Nephron progenitor cell (in vitro differentiated cells): Measurements from ENCODE around the gene KIFC1.
A peak's percentile ranks its signal among the peaks of the same experiment; 100 is the strongest.

Experiments used
- DNase-seq: peaks from one replicate; pipeline ENCODE4 v3.0.0; 2021
- H3K27ac Mint-ChIP-seq: 2 replicates; pipeline ENCODE4 v1.8.0; 2021; ENCODE audit warnings: mild to moderate bottlenecking, moderate library complexity, mixed read lengths
- H3K27me3 Mint-ChIP-seq: 2 replicates; pipeline ENCODE4 v1.8.0; 2021; ENCODE audit warnings: mild to moderate bottlenecking, low read depth, mixed read lengths; ENCODE audit not compliant: poor library complexity
- H3K36me3 Mint-ChIP-seq: 2 replicates; pipeline ENCODE4 v1.8.0; 2021; ENCODE audit warnings: low read depth, mixed read lengths
- H3K4me1 Mint-ChIP-seq: 2 replicates; pipeline ENCODE4 v1.8.0; 2021; ENCODE audit warnings: mixed read lengths
- H3K4me3 Mint-ChIP-seq: 2 replicates; pipeline ENCODE4 v1.8.0; 2021; ENCODE audit warnings: mild to moderate bottlenecking, moderate library complexity, mixed read lengths
- H3K9me3 Mint-ChIP-seq: 2 replicates; pipeline ENCODE4 v1.8.0; 2021; ENCODE audit warnings: mild to moderate bottlenecking, moderate library complexity, mixed read lengths
- CTCF ChIP-seq: fragments of 200-600 bp; sonication (generic); IDR thresholded peaks from 2 replicates; pipeline ENCODE4 v1.5.0; 2021; ENCODE audit warnings: antibody characterized with exemption

The KIFC1 gene

GRCh38 chr6:33406126-33406525 is 14.5 kb downstream of the KIFC1 start:
- no peak overlapping the region for H3K27ac Mint-ChIP-seq
- no peak for TF ChIP-seq CTCF
- peaks cover 15% of the 10 kb centered on the region for H3K4me1 Mint-ChIP-seq
- no peak for DNase-seq
- peaks cover 35% of the 10 kb centered on the region for H3K36me3 Mint-ChIP-seq
- no peak overlapping the region for H3K4me3 Mint-ChIP-seq
- H3K9me3 Mint-ChIP-seq, result no peaks in the 10 kb centered on the region
- H3K27me3 Mint-ChIP-seq, result peaks cover 3% of the 10 kb centered on the region

GRCh38 chr6:33407132-33407718 is 15.6 kb downstream of the KIFC1 start:
- peak; percentile 23 for TF ChIP-seq CTCF
- Mint-ChIP-seq H3K4me1 (peaks cover 23% of the 10 kb centered on the region), H3K9me3 (no peaks in the 10 kb centered on the region), H3K36me3 (peaks cover 35% of the 10 kb centered on the region), H3K27me3 (peaks cover 3% of the 10 kb centered on the region), H3K4me3 (no peak overlapping the region), H3K27ac (no peak overlapping the region)
- DNase-seq, result no peak

- Mint-ChIP-seq H3K4me3 (peak overlapping the region; percentile 94), H3K4me1 (peaks cover 48% of the 10 kb centered on the region), H3K9me3 (no peaks in the 10 kb centered on the region), H3K36me3 (peaks cover 24% of the 10 kb centered on the region), H3K27ac (peak overlapping the region; percentile 99), H3K27me3 (peaks cover 3% of the 10 kb centered on the region)
- no peak for TF ChIP-seq CTCF
- peak; percentile 96 for DNase-seq
These were observed 18.6 kb downstream of the KIFC1 start for GRCh38 chr6:33410050-33410710.

- H3K9me3 Mint-ChIP-seq, result no peaks in the 10 kb centered on the region
- peak; percentile 71 for DNase-seq
These were observed 19.3 kb downstream of the KIFC1 start, which contains the start of gene PHF1 for GRCh38 chr6:33410711-33411631. Gene PHF1, plus strand, starts transcription at chr6:33411014. Its CDS starts 1,250 bp downstream, at chr6:33412264.

GRCh38 chr6:33411632-33412005 is 20.0 kb downstream of the KIFC1 start:
- peak overlapping the region; percentile 78 for H3K27ac Mint-ChIP-seq
- no peaks in the 10 kb centered on the region for H3K9me3 Mint-ChIP-seq
- no peak for DNase-seq
- H3K4me3 Mint-ChIP-seq, result peak overlapping the region; percentile 81
- TF ChIP-seq CTCF, result no peak
- H3K4me1 Mint-ChIP-seq, result peaks cover 62% of the 10 kb centered on the region
- peaks cover 24% of the 10 kb centered on the region for H3K36me3 Mint-ChIP-seq
- no peaks in the 10 kb centered on the region for H3K27me3 Mint-ChIP-seq

More at GRCh38 chr6:33410711-33411631, 19.3 kb downstream of the KIFC1 start, which contains the start of gene PHF1:
- Mint-ChIP-seq H3K27me3 (no peaks in the 10 kb centered on the region), H3K36me3 (peaks cover 24% of the 10 kb centered on the region), H3K4me1 (peaks cover 55% of the 10 kb centered on the region), H3K27ac (peak within 1 kb of the TSS; percentile 99), H3K4me3 (peak within 1 kb of the TSS; percentile 94)
- TF ChIP-seq CTCF, result no peak
